A549 (cell line): ENCODE measurements around the gene CRIP3. TPM values are rescaled to one million over a fixed set of nuclear protein-coding genes. Genes with fewer than 3 reads are reported as not detected.
A peak's percentile ranks its signal among the peaks of the same experiment; 100 is the strongest.

ENCODE experiments used
- ATAC-seq, 2 experiments: fragments of 200-7000 bp in 1 of 2; fragments of >200 bp in 1 of 2; cut with Nextera tagmentation in 1 of 2; cut with Tn5 transposase in 1 of 2; 3 replicates each; pipeline versions ENCODE4 v1.8.0 to v1.9.1; 2018 to 2020; ENCODE audit warnings: mild to moderate bottlenecking in 1 of 2, moderate library complexity in 1 of 2
- CTCF ChIA-PET: fragments of 300-600 bp; sonication (Branson Sonifier 250); formaldehyde crosslinking; extraction: SDS; loops from one replicate; lab custom pipeline; 2021; ENCODE audit warnings: antibody characterized with exemption, inconsistent platforms; lab: Yijun Ruan, JAX
- POLR2A ChIA-PET: fragments of 350-600 bp; formaldehyde crosslinking; extraction: SDS; loops from one replicate; lab custom pipeline; 2021; ENCODE audit warnings: antibody characterized with exemption, inconsistent platforms; lab: Yijun Ruan, JAX
- DNase-seq, 2 experiments: peaks; one replicate each; pipeline versions ENCODE4 v3.0.0 to v3.0.0-alpha.2; 2011 to 2016; ENCODE audit warnings: low read depth in 1 of 2, low spot score in 1 of 2
- FAIRE-seq: peaks from 2 replicates; lab custom pipeline; 2011; peaks lifted over from hg19 to GRCh38; lab: Jason Lieb, UNC
- H3K27ac ChIP-seq, 2 experiments: fragments of >200 bp; sonication (Bioruptor Twin); formaldehyde crosslinking; 3 replicates each; pipeline ENCODE4 v1.5.1; 2016 to 2017
- H3K4me1 ChIP-seq: fragments of >200 bp; sonication (Bioruptor Twin); formaldehyde crosslinking; 3 replicates; pipeline ENCODE4 v1.6.1; 2016
- H3K4me2 ChIP-seq: fragments of >200 bp; sonication (Bioruptor Twin); formaldehyde crosslinking; 3 replicates; pipeline ENCODE4 v1.6.1; 2016
- H3K4me3 ChIP-seq: fragments of >200 bp; sonication (Bioruptor Twin); formaldehyde crosslinking; 3 replicates; pipeline ENCODE4 v1.5.1; 2016
- H3K9me3 ChIP-seq: fragments of >200 bp; sonication (Bioruptor Twin); formaldehyde crosslinking; 3 replicates; pipeline ENCODE4 v1.6.1; 2016
- CHD2 ChIP-seq: fragments of 150-350 bp; IDR thresholded peaks from 2 replicates; pipeline ENCODE4 v1.6.1; 2014; ENCODE audit warnings: low read length; ENCODE audit not compliant: partially characterized antibody
- ESRRA ChIP-seq: fragments of 150-350 bp; IDR thresholded peaks from 2 replicates; pipeline ENCODE4 v1.6.1; 2014; ENCODE audit warnings: mild to moderate bottlenecking, low read length, borderline replicate concordance
- GATA3 ChIP-seq: IDR thresholded peaks from 2 replicates; pipeline ENCODE4 v1.6.1; 2012; ENCODE audit warnings: borderline replicate concordance
- HEYL ChIP-seq: fragments of 250-450 bp; sonication (Bioruptor Pico); IDR thresholded peaks from 2 replicates; pipeline ENCODE4 v1.8.0; 2021; ENCODE audit warnings: mild to moderate bottlenecking, moderate library complexity
- JUN ChIP-seq, 2 experiments: fragments of >200 bp; sonication (Bioruptor Twin); formaldehyde crosslinking; IDR thresholded peaks; 2 replicates in 1 of 2; 3 replicates in 1 of 2; pipeline ENCODE4 v1.6.1; 2016 to 2017
- KDM1A ChIP-seq: fragments of 200-600 bp; sonication (generic); IDR thresholded peaks from 2 replicates; pipeline ENCODE4 v1.6.1; 2016; ENCODE audit warnings: low read depth, mild to moderate bottlenecking
- MAFK ChIP-seq: fragments of 450-650 bp; IDR thresholded peaks from 2 replicates; pipeline ENCODE4 v1.6.1; 2014; ENCODE audit not compliant: partially characterized antibody
- MYC ChIP-seq: IDR thresholded peaks from 2 replicates; pipeline ENCODE4 v1.6.1; 2012; ENCODE audit warnings: mild to moderate bottlenecking, inconsistent platforms, low read length, improper control_type of control experiment, borderline replicate concordance
- NFE2L2 ChIP-seq: fragments of 150-350 bp; conservative IDR thresholded peaks from 2 replicates; pipeline ENCODE4 v1.6.1; 2014; ENCODE audit warnings: low read length
- NPAS2 ChIP-seq: fragments of 250-450 bp; sonication (Bioruptor Pico); IDR thresholded peaks from 2 replicates; pipeline ENCODE4 v1.8.0; 2022; ENCODE audit warnings: mild to moderate bottlenecking, moderate library complexity, borderline replicate concordance
- TP53 ChIP-seq: fragments of 250-450 bp; sonication (Bioruptor Pico); IDR thresholded peaks from 2 replicates; pipeline ENCODE4 v1.5.0; 2021; ENCODE audit warnings: mild to moderate bottlenecking, moderate library complexity
- ZFP36 ChIP-seq: fragments of 450-650 bp; IDR thresholded peaks from 2 replicates; pipeline ENCODE4 v1.6.1; 2014; ENCODE audit warnings: borderline replicate concordance; ENCODE audit not compliant: partially characterized antibody
- WGBS: methylation state at CpG from one replicate; pipeline ENCODE4 v1.1.6; 2017; ENCODE audit errors: missing lambda C conversion rate; 5-methylcytosine and 5-hydroxymethylcytosine counted together
- polyA plus RNA-seq, 4 experiments: library from polyadenylated mRNA; depleted of rRNA in 3 of 4; stranded (reverse); fragments of >200 nt; fragmentation: RNase III in 1 of 4; extraction: RNeasy Plus Mini Kit Qiagen cat#74134 plus additional on column Dnase treatment in 1 of 4; gene quantifications; 2 replicates in 3 of 4; 3 replicates in 1 of 4; pipeline ENCODE4 v1.2.3, GENCODE V29; 2011 to 2017
- TF ChIP-seq, protein P1 (sequence below): fragments of 250-450 bp; sonication (Bioruptor Pico); IDR thresholded peaks from 2 replicates; pipeline ENCODE4 v1.5.0; 2020; ENCODE audit warnings: low read depth, mild to moderate bottlenecking, moderate library complexity
- TF ChIP-seq, protein P2 (sequence below): fragments of 200-600 bp; sonication (generic); IDR thresholded peaks from 2 replicates; pipeline ENCODE4 v1.6.1; 2016; ENCODE audit warnings: antibody characterized with exemption, mild to moderate bottlenecking, moderate library complexity

Gene CRIP3
- polyA plus RNA-seq, 2 of the 4 experiments (the other 2 are of a cell fraction): 1.3 to 2.8 TPM

DNA sequence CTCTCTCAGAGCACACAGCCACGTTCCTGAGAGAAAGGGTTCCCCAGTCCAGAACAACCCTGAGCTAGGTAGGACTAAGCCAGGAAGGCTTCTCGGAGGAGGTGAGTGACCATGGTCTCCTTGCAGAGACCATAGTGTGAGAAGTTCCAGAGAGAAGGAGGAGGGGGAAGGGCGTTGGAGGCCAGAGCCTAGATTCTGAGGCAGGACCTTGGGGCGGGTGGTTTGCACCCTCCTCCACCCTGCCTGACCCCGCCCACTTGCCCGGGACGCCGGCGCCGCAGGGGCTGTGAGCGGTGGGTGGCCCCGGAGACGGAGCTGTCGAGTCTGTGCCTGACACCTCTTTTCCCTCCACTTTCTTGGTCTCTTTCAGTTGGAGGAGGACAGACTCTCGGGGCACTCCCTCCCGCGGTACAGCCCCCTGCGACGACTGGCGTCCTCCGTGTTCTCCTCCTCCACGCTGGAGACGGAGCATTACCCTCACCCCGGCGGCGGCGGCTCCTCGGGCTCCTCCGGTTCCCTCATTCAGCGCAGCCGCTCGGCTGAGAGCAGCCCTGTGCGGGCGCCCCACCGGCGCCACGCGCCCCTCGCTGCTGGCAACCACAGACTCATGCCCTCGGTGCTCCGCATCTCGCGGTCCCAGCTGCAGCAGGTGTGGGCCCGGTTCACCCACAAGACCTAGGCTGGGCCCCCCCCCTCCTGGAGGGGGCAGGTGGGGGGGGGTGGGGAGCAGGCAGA, 39.2 kb downstream of the CRIP3 start:
- FAIRE-seq (no peak), ATAC-seq (peak in 1 of 2 experiments; percentile 37; a peak in 3 of 6 replicates)
- Histone ChIP-seq H3K4me3 (no peak overlapping the region), H3K27ac (peak overlapping the region; percentile 16 to 67; a peak in 4 of 6 replicates), H3K4me2 (peak overlapping the region; percentile 68), H3K9me3 (no peaks in the 10 kb centered on the region)
- CTCF ChIA-PET: interaction anchor here (1.1 to 3.0 kb wide), 4 partner anchors 18 to 226 kb away, joined by 3 to 14 read pairs (median 7); partner anchors contain the start of gene CRIP3
- POLR2A ChIA-PET: no interaction called here
- TF ChIP-seq KDM1A (no peak), MAFK (no peak), GATA3 (no peak), ZFP36 (peak; percentile 85), MYC (no peak)
- TF ChIP-seq, protein P1, sequence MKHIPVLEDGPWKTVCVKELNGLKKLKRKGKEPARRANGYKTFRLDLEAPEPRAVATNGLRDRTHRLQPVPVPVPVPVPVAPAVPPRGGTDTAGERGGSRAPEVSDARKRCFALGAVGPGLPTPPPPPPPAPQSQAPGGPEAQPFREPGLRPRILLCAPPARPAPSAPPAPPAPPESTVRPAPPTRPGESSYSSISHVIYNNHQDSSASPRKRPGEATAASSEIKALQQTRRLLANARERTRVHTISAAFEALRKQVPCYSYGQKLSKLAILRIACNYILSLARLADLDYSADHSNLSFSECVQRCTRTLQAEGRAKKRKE: no peak
- TF ChIP-seq, all 56 proteins: peak for 1
- H3K4me1 ChIP-seq: peaks cover 33% of the 10 kb centered on the region
- 30% methylated on average over 22 of the region's 44 CpGs for whole genome bisulfite sequencing
- DNase-seq: no peak

DNA sequence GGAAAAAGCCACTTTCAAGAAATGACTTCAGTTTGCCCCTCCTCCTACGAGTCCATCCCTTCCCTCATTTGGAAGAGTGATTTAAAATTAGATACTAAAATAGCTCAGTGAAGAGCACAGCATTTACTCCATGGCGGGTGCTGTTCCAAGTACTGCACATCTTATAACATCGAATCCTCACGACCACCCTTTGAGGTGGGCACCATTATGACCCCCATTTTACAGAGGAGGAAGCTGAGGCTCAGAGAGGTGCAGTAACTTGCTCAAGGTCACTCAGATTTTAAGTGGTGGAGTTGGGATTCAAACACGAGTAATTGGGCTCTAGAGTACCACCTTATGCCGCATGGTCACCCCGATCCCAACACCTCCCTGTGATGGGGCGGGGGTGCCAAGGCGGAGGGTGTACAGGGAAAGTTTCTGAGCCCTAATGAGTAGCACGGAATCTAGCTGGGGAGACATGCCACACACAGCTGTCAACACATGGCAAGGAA, 39.8 kb downstream of the CRIP3 start:
- DNase-seq (no peak), ATAC-seq (no peak), FAIRE-seq (no peak)
- Histone ChIP-seq H3K27ac (peak overlapping the region in 1 of 2 experiments; percentile 24; a peak in 1 of 6 replicates), H3K4me2 (peak overlapping the region; percentile 68; the same call in 1 of the 3 replicates), H3K4me3 (no peak overlapping the region), H3K9me3 (no peaks in the 10 kb centered on the region), H3K4me1 (peaks cover 30% of the 10 kb centered on the region)
- CTCF ChIA-PET: interaction anchor here (1.0 to 3.0 kb wide), 5 partner anchors 18 to 226 kb away, joined by 3 to 14 read pairs (median 6); partner anchors contain the start of genes CRIP3 and DNPH1
- WGBS: 86% methylated on average over 4 of the region's 10 CpGs
- TF ChIP-seq, protein P2, sequence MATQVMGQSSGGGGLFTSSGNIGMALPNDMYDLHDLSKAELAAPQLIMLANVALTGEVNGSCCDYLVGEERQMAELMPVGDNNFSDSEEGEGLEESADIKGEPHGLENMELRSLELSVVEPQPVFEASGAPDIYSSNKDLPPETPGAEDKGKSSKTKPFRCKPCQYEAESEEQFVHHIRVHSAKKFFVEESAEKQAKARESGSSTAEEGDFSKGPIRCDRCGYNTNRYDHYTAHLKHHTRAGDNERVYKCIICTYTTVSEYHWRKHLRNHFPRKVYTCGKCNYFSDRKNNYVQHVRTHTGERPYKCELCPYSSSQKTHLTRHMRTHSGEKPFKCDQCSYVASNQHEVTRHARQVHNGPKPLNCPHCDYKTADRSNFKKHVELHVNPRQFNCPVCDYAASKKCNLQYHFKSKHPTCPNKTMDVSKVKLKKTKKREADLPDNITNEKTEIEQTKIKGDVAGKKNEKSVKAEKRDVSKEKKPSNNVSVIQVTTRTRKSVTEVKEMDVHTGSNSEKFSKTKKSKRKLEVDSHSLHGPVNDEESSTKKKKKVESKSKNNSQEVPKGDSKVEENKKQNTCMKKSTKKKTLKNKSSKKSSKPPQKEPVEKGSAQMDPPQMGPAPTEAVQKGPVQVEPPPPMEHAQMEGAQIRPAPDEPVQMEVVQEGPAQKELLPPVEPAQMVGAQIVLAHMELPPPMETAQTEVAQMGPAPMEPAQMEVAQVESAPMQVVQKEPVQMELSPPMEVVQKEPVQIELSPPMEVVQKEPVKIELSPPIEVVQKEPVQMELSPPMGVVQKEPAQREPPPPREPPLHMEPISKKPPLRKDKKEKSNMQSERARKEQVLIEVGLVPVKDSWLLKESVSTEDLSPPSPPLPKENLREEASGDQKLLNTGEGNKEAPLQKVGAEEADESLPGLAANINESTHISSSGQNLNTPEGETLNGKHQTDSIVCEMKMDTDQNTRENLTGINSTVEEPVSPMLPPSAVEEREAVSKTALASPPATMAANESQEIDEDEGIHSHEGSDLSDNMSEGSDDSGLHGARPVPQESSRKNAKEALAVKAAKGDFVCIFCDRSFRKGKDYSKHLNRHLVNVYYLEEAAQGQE: no peak
- TF ChIP-seq JUN (IDR thresholded peaks at IDR 0.05): no peak
- no peak for TF ChIP-seq TP53 (CRISPR knock-in tag)
- TF ChIP-seq ESRRA: no peak
- TF ChIP-seq, all 56 proteins: peak for 0
- POLR2A ChIA-PET: no interaction called here

DNA sequence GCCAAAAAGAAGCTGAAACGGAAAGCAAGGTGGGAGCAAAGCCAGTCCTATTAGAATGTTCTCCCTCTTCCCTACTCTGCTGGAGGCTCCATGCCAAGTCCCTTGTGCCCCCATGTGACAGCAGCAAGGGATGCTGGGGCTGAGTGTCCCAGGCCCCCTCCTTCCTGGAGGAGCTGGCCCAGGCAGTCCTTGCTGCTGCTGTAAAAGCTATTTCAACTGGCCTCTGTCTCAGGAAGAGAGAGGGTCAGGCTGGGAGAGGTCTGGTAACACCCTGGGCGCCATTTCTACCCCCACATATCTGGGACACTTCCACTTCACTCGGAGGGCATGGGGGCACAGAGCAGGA, 40.3 kb downstream of the CRIP3 start:
- no peak for TF ChIP-seq HEYL (CRISPR knock-in tag)
- no peak for TF ChIP-seq MYC
- no peak for TF ChIP-seq KDM1A
- no peak for TF ChIP-seq NPAS2 (CRISPR knock-in tag)
- TF ChIP-seq CHD2: no peak
- TF ChIP-seq NFE2L2: no peak
- TF ChIP-seq ZFP36: no peak
- TF ChIP-seq, all 56 proteins: peak for 0
- Histone ChIP-seq H3K27ac (0 out of 6 replicates have a peak overlapping the region, but pooled peaks of 1 of the 2 experiments have one; percentile 18), H3K4me2 (no peak overlapping the region), H3K9me3 (no peaks in the 10 kb centered on the region), H3K4me3 (no peak overlapping the region), H3K4me1 (peaks cover 30% of the 10 kb centered on the region)
- no peak for DNase-seq
- ChIA-PET POLR2A (no interaction called here), CTCF (interaction anchor here (1.0 to 3.0 kb wide), 5 partner anchors 19 to 237 kb away, joined by 3 to 14 read pairs (median 6); partner anchors contain the start of genes CRIP3 and DNPH1)
- WGBS: 85% methylated on average over 3 of the region's 3 CpGs
- no peak for FAIRE-seq
- no peak for ATAC-seq
